GM12878 (cell line): ENCODE data around the gene RAD51B. TPM values are rescaled to one million over a fixed set of nuclear protein-coding genes. Genes with fewer than 3 reads are reported as not detected.

Source experiments
- ATF3 ChIP-seq: IDR thresholded peaks from 2 replicates; pipeline ENCODE4 v1.6.1; 2011; ENCODE audit warnings: low read depth, mild to moderate bottlenecking, low read length, moderate library complexity, borderline replicate concordance; ENCODE audit errors: extremely low read depth
- BCL3 ChIP-seq: IDR thresholded peaks from 2 replicates; pipeline ENCODE4 v1.6.1; 2011; ENCODE audit warnings: borderline replicate concordance, low read depth, mild to moderate bottlenecking, moderate library complexity, low read length; ENCODE audit not compliant: insufficient read depth, poor library complexity, severe bottlenecking
- BRCA1 ChIP-seq: IDR thresholded peaks from 2 replicates; pipeline ENCODE4 v1.6.1; 2011; ENCODE audit warnings: low read depth, low read length, improper control_type of control experiment
- CHD1 ChIP-seq: IDR thresholded peaks from 2 replicates; pipeline ENCODE4 v1.6.1; 2012; ENCODE audit warnings: low read depth, low read length, improper control_type of control experiment
- CREB1 ChIP-seq: IDR thresholded peaks from 2 replicates; pipeline ENCODE4 v1.6.1; 2012; ENCODE audit warnings: low read depth, mild to moderate bottlenecking, inconsistent platforms
- ELK1 ChIP-seq: IDR thresholded peaks from 2 replicates; pipeline ENCODE4 v1.6.1; 2012; ENCODE audit warnings: low read depth, low read length, improper control_type of control experiment
- EP300 ChIP-seq, 2 experiments: fragments of 150-350 bp in 1 of 2; IDR thresholded peaks; 2 replicates each; pipeline ENCODE4 v1.6.1; 2011 to 2012; ENCODE audit warnings: low read depth in 2 of 2, low read length in 2 of 2, borderline replicate concordance in 1 of 2, improper control_type of control experiment in 1 of 2, inconsistent platforms in 1 of 2; ENCODE audit not compliant: control insufficient read depth in 1 of 2
- HCFC1 ChIP-seq: fragments of 150-350 bp; IDR thresholded peaks from 2 replicates; pipeline ENCODE4 v1.6.1; 2014; ENCODE audit warnings: low read length
- JUND ChIP-seq: IDR thresholded peaks from 2 replicates; pipeline ENCODE4 v1.6.1; 2012; ENCODE audit warnings: low read depth, mild to moderate bottlenecking, low read length, improper control_type of control experiment, moderate library complexity
- MEF2A ChIP-seq: IDR thresholded peaks from 2 replicates; pipeline ENCODE4 v1.6.1; 2011; ENCODE audit warnings: low read depth, mild to moderate bottlenecking, low read length, moderate library complexity; ENCODE audit not compliant: insufficient read depth
- MEF2B ChIP-seq: fragments of 450-650 bp; IDR thresholded peaks from 2 replicates; pipeline ENCODE4 v1.6.1; 2018; ENCODE audit warnings: mild to moderate bottlenecking, moderate library complexity; ENCODE audit not compliant: partially characterized antibody, poor library complexity, severe bottlenecking
- MLLT1 ChIP-seq: fragments of 450-650 bp; IDR thresholded peaks from 2 replicates; pipeline ENCODE4 v1.6.1; 2016; ENCODE audit warnings: mild to moderate bottlenecking
- MTA3 ChIP-seq: IDR thresholded peaks from 2 replicates; pipeline ENCODE4 v1.6.1; 2012; ENCODE audit warnings: low read length, inconsistent platforms, borderline replicate concordance
- PAX5 ChIP-seq: IDR thresholded peaks from 2 replicates; pipeline ENCODE4 v1.6.1; 2011; ENCODE audit warnings: low read depth, low read length, borderline replicate concordance
- POLR2A ChIP-seq: IDR thresholded peaks from 2 replicates; pipeline ENCODE4 v1.6.1; 2011; ENCODE audit warnings: low read depth, mild to moderate bottlenecking, low read length
- RB1 ChIP-seq: fragments of 450-650 bp; formaldehyde crosslinking; IDR thresholded peaks from 2 replicates; pipeline ENCODE4 v1.6.1; 2017; ENCODE audit warnings: mild to moderate bottlenecking, borderline replicate concordance
- RFX5 ChIP-seq: IDR thresholded peaks from 2 replicates; pipeline ENCODE4 v1.6.1; 2011; ENCODE audit warnings: low read depth, low read length, improper control_type of control experiment
- SPI1 ChIP-seq: IDR thresholded peaks from 2 replicates; pipeline ENCODE4 v1.6.1; 2011; ENCODE audit warnings: low read depth, mild to moderate bottlenecking, low read length, moderate library complexity, borderline replicate concordance; ENCODE audit not compliant: insufficient read depth
- SREBF1 ChIP-seq: IDR thresholded peaks from 2 replicates; pipeline ENCODE4 v1.6.1; 2012; ENCODE audit warnings: mild to moderate bottlenecking, low read length
- TBL1XR1 ChIP-seq: IDR thresholded peaks from 2 replicates; pipeline ENCODE4 v1.6.1; 2012; ENCODE audit warnings: low read depth, low read length, improper control_type of control experiment
- YBX1 ChIP-seq: fragments of 450-650 bp; IDR thresholded peaks from 2 replicates; pipeline ENCODE4 v1.6.1; 2016; ENCODE audit warnings: antibody characterized with exemption
- ZSCAN29 ChIP-seq: fragments of 450-650 bp; IDR thresholded peaks from 2 replicates; pipeline ENCODE4 v1.6.1; 2017; ENCODE audit warnings: mild to moderate bottlenecking, moderate library complexity
- polyA plus RNA-seq, 11 experiments: library from polyadenylated mRNA; depleted of rRNA in 4 of 11; unstranded in 6 of 11; stranded (reverse) in 5 of 11; fragments of >200 nt; fragmentation: Nextera tagmentation in 4 of 11; fragmentation: Illumina TruSeq in 1 of 11; extraction: Ambion mirVana in 4 of 11; extraction: Trizol in 1 of 11; gene quantifications; 1 replicate in 1 of 11; 2 replicates in 10 of 11; pipeline versions ENCODE4 v1.2.1 to v1.2.3, GENCODE V29; 2011 to 2016; ENCODE audit warnings: inconsistent platforms in 2 of 11, missing spikeins in 2 of 11, low read depth in 1 of 11
- total RNA-seq, 4 experiments: library from RNA; depleted of rRNA in 3 of 4; stranded (reverse); fragments of >200 nt in 3 of 4; fragmentation: Illumina TruSeq in 1 of 4; extraction: Trizol in 1 of 4; gene quantifications; 2 replicates each; pipeline versions ENCODE4 v1.2.1 to v1.2.3, GENCODE V29; 2013 to 2021
- TF ChIP-seq, protein P1 (sequence below): fragments of 450-650 bp; IDR thresholded peaks from 2 replicates; pipeline ENCODE4 v1.6.1; 2017; ENCODE audit warnings: borderline replicate concordance

The RAD51B gene
- total and polyA plus RNA-seq, 10 of the 15 experiments (the other 5 are each of a cell fraction or from before 2014, with no cell fraction given): 9.8 to 26.8 (median 21.3) TPM

DNA sequence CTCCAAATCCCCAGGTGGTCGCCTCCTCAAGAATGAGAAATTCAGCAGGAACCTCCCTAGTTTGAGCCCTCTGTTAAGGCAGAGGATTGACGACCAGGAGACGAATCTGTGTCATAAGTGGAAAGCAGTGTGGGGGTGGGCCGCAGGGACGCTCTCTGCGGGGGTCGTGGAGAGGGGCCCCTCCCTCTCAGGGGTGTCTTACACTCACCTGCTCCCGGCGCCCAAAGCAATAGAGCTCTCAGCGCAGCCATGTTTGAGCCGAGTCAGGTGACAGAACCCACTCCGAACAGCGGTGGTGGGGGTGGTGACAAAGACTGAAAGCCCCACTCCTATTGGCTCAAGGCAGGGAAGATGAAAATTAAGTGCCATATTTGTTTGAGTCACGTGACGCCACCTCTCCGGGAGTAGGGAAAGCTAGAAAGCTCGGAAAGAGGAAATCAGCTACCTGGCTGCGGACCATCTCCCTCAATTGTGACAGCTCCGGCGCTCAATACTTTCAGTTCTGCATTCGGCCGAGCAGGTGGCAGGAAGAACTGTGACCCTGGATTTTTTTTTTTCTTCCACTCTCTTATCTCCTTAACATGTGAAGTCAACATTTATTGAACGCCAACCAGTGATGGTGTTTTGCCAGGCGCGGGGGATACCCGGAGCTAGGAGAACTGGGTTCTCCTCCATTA lies 3.1 kb upstream of the RAD51B start, which contains the start of gene ZFYVE26 (continued):
- peak; percentile 99 for TF ChIP-seq SPI1
- peak; percentile 58; the same call in 1 of the 2 replicates for TF ChIP-seq HCFC1
- no peak; the same call in 1 of the 2 replicates for TF ChIP-seq MTA3
- TF ChIP-seq SREBF1: no peak
- peak; percentile 84 for TF ChIP-seq POLR2A
- TF ChIP-seq, protein P1, sequence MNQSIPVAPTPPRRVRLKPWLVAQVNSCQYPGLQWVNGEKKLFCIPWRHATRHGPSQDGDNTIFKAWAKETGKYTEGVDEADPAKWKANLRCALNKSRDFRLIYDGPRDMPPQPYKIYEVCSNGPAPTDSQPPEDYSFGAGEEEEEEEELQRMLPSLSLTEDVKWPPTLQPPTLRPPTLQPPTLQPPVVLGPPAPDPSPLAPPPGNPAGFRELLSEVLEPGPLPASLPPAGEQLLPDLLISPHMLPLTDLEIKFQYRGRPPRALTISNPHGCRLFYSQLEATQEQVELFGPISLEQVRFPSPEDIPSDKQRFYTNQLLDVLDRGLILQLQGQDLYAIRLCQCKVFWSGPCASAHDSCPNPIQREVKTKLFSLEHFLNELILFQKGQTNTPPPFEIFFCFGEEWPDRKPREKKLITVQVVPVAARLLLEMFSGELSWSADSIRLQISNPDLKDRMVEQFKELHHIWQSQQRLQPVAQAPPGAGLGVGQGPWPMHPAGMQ: no peak
- peak; percentile 67 for TF ChIP-seq CREB1
- peak; percentile 32; the same call in 1 of the 2 replicates for TF ChIP-seq TBL1XR1
- peak; percentile 68 for TF ChIP-seq MEF2B
- peak; percentile 55; the same call in 1 of the 2 replicates for TF ChIP-seq PAX5
- TF ChIP-seq CHD1: no peak
- peak; percentile 68 to 91; a peak in 3 of 4 replicates for TF ChIP-seq EP300 (IDR thresholded peaks at IDR 0.05; ENCODE audit: borderline replicate concordance in 1 of 2, control insufficient read depth in 1 of 2, low read depth in 2 of 2, low read length in 2 of 2)
- TF ChIP-seq RFX5: no peak
- TF ChIP-seq ATF3: peak; percentile 71; the same call in 1 of the 2 replicates
- TF ChIP-seq JUND: no peak
- TF ChIP-seq RB1: 0 out of 2 replicates have a peak, but pooled peaks have one; percentile 51
- peak; percentile 78 for TF ChIP-seq BCL3
- TF ChIP-seq MLLT1: no peak
- TF ChIP-seq YBX1: no peak
- no peak for TF ChIP-seq BRCA1
- no peak for TF ChIP-seq ELK1
- peak; percentile 65; the same call in 1 of the 2 replicates for TF ChIP-seq MEF2A
- TF ChIP-seq ZSCAN29: no peak
